ENCODE measurements around the gene UTF1. TPM values are rescaled to one million over a fixed set of nuclear protein-coding genes. Genes with fewer than 3 reads are reported as not detected.

Gene UTF1
- total RNA-seq, 1 donor from 2014 or later = not detected

DNA sequence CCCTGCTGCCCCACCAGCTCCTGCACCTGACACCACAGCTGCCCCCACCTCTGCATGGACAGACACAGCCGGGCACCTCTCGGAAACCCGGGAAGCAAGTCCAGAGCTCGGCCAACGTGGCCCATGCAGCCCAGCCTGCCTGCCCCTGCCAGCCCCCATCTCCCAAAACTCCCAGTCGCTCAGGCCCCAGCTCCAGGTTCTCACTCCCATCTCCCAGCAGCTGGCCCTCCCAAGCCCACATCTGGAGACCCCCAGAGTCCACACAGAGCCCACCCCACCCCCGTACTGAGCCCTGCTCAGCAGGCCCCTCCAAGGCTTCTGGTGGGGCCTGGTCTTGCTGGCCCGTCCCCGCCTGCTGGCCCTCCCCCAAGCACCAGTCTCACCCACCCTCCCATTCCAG lies 32.2 kb upstream of the UTF1 start:
- H3K36me3 Mint-ChIP-seq (ENCODE audit: low read depth) = peaks cover 2% of the 10 kb centered on the region
- no peak overlapping the region for H3K4me3 Mint-ChIP-seq (ENCODE audit: unreplicated experiment)
- no peak overlapping the region for H3K27ac Mint-ChIP-seq (ENCODE audit: unreplicated experiment)
- peaks cover 9% of the 10 kb centered on the region for H3K9me3 Mint-ChIP-seq (ENCODE audit: low read depth)
- DNase-seq (ENCODE audit: low spot score) = peak; percentile 79
- TF ChIP-seq, protein P1, sequence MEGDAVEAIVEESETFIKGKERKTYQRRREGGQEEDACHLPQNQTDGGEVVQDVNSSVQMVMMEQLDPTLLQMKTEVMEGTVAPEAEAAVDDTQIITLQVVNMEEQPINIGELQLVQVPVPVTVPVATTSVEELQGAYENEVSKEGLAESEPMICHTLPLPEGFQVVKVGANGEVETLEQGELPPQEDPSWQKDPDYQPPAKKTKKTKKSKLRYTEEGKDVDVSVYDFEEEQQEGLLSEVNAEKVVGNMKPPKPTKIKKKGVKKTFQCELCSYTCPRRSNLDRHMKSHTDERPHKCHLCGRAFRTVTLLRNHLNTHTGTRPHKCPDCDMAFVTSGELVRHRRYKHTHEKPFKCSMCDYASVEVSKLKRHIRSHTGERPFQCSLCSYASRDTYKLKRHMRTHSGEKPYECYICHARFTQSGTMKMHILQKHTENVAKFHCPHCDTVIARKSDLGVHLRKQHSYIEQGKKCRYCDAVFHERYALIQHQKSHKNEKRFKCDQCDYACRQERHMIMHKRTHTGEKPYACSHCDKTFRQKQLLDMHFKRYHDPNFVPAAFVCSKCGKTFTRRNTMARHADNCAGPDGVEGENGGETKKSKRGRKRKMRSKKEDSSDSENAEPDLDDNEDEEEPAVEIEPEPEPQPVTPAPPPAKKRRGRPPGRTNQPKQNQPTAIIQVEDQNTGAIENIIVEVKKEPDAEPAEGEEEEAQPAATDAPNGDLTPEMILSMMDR (IDR thresholded peaks at IDR 0.05) = no peak
- H3K4me1 Mint-ChIP-seq (ENCODE audit: low read depth) = no peaks in the 10 kb centered on the region
- peaks cover 21% of the 10 kb centered on the region for H3K27me3 Mint-ChIP-seq (ENCODE audit: low read depth)

DNA sequence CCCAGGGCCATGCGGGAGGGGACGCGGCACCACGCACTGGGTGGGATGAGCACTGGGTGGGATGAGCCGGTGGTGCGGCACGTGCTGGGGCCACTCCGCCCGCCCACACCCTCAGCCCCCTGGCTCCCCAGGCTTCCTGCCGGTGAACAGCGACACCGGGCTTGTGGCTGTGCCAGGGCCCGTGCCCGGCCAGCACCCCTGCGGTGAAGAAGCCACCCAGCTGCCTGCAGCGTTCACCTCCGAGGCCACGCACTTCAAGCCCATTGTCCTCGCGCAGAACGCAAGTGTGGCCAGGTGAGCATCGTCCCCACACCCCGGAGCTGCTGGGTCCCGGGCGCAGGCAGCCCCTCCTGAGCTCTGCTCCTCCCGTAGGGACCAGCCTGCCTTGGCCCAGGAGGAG lies 31.8 kb upstream of the UTF1 start:
- Mint-ChIP-seq H3K9me3 (ENCODE audit: low read depth) (peaks cover 9% of the 10 kb centered on the region), H3K36me3 (ENCODE audit: low read depth) (peaks cover 2% of the 10 kb centered on the region), H3K27me3 (ENCODE audit: low read depth) (peaks cover 20% of the 10 kb centered on the region), H3K4me1 (ENCODE audit: low read depth) (no peaks in the 10 kb centered on the region), H3K27ac (ENCODE audit: unreplicated experiment) (no peak overlapping the region), H3K4me3 (ENCODE audit: unreplicated experiment) (no peak overlapping the region)
- DNase-seq (ENCODE audit: low spot score) = peak; percentile 94
- TF ChIP-seq, protein P1 (IDR thresholded peaks at IDR 0.05) = no peak

DNA sequence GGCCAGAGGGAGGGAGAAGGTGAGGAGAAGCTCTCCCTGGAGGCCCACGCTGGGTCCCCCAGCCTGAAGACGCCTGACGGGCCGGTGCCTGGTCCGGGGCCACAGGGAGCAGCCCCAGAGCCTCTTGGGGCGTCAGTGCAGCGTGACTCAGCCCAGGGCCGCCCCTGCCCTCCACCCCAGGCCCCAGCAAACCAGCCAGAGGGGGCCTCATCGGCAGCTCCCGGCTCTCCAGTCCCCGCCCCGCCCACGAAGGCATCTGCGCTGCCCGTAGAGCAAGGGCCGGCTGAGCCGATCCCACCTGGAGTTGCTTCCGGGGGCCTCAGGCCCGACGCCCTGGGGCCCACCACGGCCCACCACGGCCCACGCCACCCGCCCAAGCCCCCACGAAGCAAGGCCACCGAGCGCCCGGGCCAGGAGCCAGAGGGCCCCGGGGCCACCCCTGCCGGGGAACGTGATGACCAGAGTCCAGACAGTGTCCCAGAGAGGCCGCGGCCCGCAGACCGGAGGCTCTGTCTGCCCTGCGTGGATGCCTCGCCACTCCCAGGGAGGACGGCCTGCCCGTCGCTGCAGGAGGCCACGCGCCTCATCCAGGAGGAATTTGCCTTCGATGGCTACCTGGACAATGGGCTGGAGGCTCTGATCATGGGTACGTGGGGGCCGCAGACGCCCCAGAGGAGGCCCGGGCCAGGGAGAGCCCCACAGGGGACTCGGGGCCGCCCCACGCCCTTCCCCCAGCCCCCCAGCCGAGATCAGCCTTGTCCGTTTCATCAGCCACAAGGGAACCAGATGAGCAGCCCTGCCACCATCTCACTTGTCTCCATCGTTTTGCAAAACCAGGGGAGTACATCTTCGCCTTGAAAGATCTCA lies 31.2 kb upstream of the UTF1 start:
- Mint-ChIP-seq H3K4me3 (ENCODE audit: unreplicated experiment) (no peak overlapping the region), H3K9me3 (ENCODE audit: low read depth) (peaks cover 3% of the 10 kb centered on the region)

DNA sequence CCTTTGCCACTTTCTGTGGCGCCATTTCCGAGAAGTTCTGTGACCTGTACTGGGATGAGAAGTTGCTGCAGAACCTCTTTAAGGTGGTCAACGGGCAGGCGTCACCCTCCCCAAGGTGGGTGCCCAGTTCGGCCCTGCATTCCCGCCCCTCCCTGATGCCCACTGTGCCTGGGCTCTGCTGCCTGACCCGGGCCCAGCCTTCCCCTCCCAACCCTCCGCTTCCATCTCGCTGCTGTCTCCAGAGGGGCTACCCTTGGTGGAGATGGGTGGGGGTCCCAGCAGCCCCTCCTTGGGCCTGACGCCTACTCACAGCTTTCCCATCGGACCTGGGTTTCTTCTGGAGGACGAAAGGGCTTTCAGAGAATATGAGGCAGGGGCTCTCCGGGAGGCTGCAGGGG lies 30.5 kb upstream of the UTF1 start:
- Mint-ChIP-seq H3K36me3 (ENCODE audit: low read depth) (no peaks in the 10 kb centered on the region), H3K4me3 (ENCODE audit: unreplicated experiment) (no peak overlapping the region), H3K9me3 (ENCODE audit: low read depth) (no peaks in the 10 kb centered on the region), H3K27me3 (ENCODE audit: low read depth) (peaks cover 15% of the 10 kb centered on the region), H3K4me1 (ENCODE audit: low read depth) (no peaks in the 10 kb centered on the region), H3K27ac (ENCODE audit: unreplicated experiment) (no peak overlapping the region)
- TF ChIP-seq, protein P1 (IDR thresholded peaks at IDR 0.05) = no peak
- peak; percentile 65 for DNase-seq (ENCODE audit: low spot score)

More for the DNA sequence above, 31.2 kb upstream of the UTF1 start:
- no peak overlapping the region for H3K27ac Mint-ChIP-seq (ENCODE audit: unreplicated experiment)
- peak; percentile 90 for DNase-seq (ENCODE audit: low spot score)
- H3K36me3 Mint-ChIP-seq (ENCODE audit: low read depth) = no peaks in the 10 kb centered on the region
- TF ChIP-seq, protein P1 (IDR thresholded peaks at IDR 0.05) = no peak
- H3K4me1 Mint-ChIP-seq (ENCODE audit: low read depth) = no peaks in the 10 kb centered on the region
- peaks cover 19% of the 10 kb centered on the region for H3K27me3 Mint-ChIP-seq (ENCODE audit: low read depth)

DNA sequence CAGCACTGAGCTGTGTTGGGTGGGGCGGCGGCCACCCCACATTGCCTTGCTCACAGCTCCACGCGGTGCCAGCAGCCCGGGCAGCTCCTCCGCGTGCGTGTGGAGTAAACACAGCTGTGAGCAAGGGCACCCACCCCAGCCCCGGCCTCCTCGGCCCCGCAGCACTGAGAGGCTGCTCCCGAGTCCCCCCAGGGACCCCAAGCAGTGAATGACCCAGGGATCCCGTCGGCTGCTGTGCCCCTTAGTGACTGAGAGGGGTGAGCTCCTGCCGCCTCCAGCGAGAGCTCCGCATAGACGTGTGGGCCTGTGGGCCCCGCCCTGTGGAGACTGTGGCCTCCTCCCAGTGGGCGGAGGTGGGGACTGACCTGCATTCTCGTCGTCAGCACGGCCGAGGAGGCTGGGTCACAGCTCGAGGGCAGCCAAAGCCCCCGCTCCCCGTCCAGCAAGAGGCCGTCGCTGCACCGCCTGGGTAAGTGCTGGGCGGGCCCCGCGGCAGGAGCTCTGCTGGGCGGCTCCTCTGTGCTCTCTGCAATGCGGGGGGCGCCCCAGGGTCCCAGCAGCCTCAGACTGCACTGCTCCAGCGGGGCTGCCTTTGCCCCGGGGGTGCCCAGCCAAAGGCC lies 29.9 kb upstream of the UTF1 start:
- Mint-ChIP-seq H3K4me3 (ENCODE audit: unreplicated experiment) (no peak overlapping the region), H3K27me3 (ENCODE audit: low read depth) (peaks cover 11% of the 10 kb centered on the region), H3K27ac (ENCODE audit: unreplicated experiment) (no peak overlapping the region), H3K4me1 (ENCODE audit: low read depth) (no peaks in the 10 kb centered on the region), H3K36me3 (ENCODE audit: low read depth) (no peaks in the 10 kb centered on the region), H3K9me3 (ENCODE audit: low read depth) (no peaks in the 10 kb centered on the region)
- peak; percentile 88 for DNase-seq (ENCODE audit: low spot score)
- TF ChIP-seq, protein P1 (IDR thresholded peaks at IDR 0.05) = no peak

Measured in chondrocyte (in vitro differentiated cells).